Measurements from ENCODE around the gene TRIM29.

The TRIM29 gene

DNA sequence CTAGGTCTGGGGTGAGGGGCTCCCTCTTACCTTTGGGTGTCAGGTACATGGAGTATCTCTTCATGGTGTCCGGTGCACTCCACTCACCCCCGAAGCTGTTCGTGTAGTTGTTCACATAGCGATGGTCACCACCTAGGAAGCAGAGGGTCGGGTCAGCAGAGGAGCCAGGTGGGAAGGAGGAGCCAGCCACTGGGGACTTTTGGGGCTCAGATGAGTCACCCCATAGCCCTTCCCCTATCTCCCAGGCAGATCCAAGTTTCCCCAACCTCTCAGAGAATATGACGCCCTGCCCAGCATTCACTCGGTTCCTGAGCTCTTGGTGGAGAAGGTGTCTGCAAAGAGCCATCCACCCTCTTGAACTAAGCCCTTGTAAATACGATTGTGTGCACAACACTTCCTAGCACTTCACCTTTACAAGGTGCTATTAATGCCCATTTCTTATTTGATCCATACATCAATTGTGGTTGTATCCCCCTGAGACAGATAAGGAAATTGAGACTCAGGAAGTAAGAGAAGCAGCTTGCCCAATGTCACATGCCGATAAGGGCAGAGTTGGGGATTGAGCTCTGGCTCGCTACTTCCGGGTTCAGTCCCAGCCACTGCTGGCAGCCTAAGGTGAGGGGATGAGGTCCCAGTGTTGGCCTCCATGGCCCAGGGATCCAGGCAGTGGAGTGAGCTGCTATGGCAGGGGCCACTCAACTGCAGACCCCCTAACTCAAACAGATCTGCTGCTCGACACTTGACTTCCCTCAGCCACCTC is 14.8 kb downstream of the TRIM29 start:
- Mint-ChIP-seq H3K27me3 (peaks cover 11% of the 10 kb centered on the region), H3K9me3 (no peaks in the 10 kb centered on the region), H3K27ac (no peak overlapping the region), H3K4me1 (no peaks in the 10 kb centered on the region), H3K4me3 (no peak overlapping the region)
- DNase-seq (no peak), ATAC-seq (no peak)

DNA sequence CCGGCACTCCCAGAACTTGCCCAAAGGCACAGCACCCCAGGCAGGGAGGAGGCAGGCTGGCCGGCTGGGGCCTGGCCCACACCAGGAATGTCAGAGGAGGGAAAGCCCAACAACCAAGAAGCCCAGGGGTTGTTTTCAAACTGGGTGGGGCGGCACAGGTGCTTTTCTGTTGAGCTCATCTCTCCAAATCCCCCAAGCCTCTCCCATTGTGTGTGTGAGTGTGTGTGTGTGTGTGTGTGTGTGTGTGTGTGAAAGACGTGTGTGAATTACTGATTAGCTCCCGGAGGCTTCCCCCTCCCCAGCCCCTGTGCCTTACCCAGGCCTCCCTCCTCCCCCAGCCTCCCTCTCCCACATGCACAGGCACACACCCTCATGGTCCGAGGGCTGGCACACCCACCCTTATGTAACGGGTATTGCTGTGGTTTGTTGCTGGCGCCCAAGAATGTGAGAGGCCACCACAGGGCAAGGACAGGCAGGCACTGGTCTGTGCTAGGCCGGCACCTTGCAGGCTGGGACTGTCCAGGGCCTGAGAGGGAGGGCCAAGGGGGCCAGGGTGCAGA is 15.9 kb downstream of the TRIM29 start:
- DNase-seq, result no peak
- Mint-ChIP-seq H3K27me3 (peaks cover 14% of the 10 kb centered on the region), H3K4me3 (no peak overlapping the region), H3K27ac (peak overlapping the region in 1 of 2 donors; percentile 19), H3K9me3 (no peaks in the 10 kb centered on the region), H3K4me1 (no peaks in the 10 kb centered on the region)
- ATAC-seq, result peak; percentile 12

DNA sequence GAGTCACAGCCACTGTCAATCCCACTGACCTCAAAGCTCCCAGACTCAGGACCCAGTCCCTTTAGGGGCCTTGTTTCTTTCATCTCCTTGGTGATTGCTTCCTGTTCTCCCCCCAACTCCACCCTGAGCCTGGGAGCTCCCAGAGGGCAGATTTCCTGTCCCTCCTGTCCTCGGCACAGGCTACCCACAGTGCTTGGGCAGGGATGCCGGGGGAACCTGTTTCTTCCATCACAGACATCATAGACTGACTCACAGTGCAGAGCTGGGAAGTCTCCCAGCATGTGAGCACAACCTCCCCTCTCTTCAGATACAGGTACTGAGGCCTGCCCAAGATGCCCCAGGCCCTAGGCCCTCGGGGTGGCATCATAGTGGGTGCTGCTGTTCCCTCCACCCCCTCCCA is 16.6 kb downstream of the TRIM29 start:
- ATAC-seq (no peak), DNase-seq (no peak)
- Mint-ChIP-seq H3K4me3 (no peak overlapping the region), H3K27me3 (peaks cover 14% of the 10 kb centered on the region), H3K4me1 (no peaks in the 10 kb centered on the region), H3K9me3 (no peaks in the 10 kb centered on the region), H3K27ac (peak overlapping the region in 1 of 2 donors; percentile 13)

DNA sequence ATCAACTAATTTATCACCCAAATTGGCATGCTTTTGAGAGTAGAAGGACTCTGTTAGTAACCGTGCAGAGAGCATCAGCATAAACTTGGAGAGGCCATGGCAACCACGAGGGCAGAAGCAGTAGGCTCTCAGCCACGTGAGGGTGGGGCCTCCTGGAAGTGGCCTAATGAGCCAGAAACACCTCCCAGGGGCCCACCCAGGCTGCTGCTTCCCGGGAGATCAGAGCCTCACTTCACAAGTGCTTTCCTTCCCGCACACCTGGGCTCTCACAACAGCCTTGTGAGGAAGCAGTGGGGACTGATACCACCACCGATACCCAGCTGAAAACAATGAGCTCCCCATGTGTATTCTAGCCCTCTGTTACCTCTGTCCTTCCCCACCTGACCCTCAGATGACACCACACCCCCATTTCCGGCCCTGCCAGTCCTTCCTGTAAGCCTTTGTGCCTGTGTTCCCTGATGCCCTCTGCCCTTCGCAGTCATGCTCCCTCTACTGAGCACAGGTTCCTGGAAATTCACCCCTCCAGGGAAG is 17.0 kb downstream of the TRIM29 start:
- no peak for ATAC-seq
- Mint-ChIP-seq H3K4me3 (no peak overlapping the region), H3K4me1 (no peaks in the 10 kb centered on the region), H3K27me3 (peaks cover 14% of the 10 kb centered on the region), H3K9me3 (no peaks in the 10 kb centered on the region), H3K27ac (no peak overlapping the region)
- DNase-seq, result no peak

DNA sequence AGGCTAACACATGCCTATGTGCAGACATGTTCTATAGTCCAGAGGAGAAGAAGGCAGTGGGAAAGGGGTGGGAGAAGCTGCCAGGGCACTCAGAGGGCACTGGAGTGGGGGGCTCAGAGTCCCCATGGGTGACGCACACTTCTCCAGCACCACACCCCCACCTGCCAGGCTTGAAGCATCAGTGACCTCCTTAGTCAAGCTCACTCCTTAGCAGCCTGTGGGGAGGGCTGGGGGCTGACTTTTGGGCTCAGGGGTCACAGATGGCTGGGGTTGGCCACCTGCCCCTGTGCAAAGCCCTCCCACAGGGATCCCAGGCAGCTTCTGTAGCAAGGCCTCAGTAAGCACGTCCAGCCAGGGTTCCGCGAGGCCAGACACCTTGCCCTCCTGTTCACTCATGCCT is 18.8 kb downstream of the TRIM29 start:
- peak overlapping the region in 1 of 2 donors; percentile 55 for H3K27ac Mint-ChIP-seq
- no peak for DNase-seq
- H3K4me3 Mint-ChIP-seq, result no peak overlapping the region
- no peaks in the 10 kb centered on the region for H3K4me1 Mint-ChIP-seq
- H3K9me3 Mint-ChIP-seq, result no peaks in the 10 kb centered on the region
- H3K27me3 Mint-ChIP-seq, result peaks cover 23% of the 10 kb centered on the region
- no peak for ATAC-seq

DNA sequence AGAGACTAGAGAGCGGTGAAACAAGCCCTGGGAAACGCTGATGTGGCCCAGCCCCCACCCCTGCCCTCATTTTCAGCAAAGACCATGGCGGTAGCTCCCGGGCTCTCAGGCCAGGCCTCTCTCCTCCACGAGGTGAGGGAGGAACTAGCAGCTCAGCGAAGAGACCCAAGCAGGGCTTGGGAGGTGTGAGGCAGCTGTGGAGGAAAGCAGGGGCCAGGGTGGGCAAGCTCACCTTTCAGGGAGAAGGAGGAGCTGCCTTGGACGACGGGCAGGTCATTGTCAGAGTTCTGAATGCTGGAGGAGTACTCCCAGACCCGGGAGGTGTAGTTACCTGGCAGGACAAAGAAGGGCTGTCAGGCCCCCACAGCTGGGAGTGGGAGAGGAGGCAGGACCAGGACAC is 19.9 kb downstream of the TRIM29 start:
- ATAC-seq (no peak), DNase-seq (no peak)
- no peaks in the 10 kb centered on the region for H3K9me3 Mint-ChIP-seq
- H3K4me1 Mint-ChIP-seq, result no peaks in the 10 kb centered on the region
- peaks cover 24% of the 10 kb centered on the region for H3K27me3 Mint-ChIP-seq
- peak overlapping the region in 1 of 2 donors; percentile 29 for H3K27ac Mint-ChIP-seq
- no peak overlapping the region for H3K4me3 Mint-ChIP-seq

DNA sequence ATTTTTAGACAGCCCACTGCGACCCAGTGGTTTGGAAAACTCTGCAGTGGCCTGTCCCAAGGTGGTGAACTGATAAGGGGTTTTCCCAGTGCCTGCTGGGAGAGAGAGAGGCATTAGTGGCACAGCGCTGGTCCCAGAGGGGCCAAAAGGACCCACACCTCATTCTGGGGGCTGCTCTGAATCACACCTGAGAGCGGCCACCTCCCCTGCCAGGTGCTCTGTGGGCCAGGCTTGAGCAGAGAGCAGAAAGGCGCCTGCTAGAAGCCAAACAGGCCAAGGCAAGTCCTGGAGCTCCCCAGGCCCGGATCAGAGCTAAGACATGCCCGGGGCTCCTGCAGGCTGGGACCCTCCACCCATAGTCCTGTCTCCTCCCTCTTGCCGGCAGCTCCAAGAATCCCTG is 20.9 kb downstream of the TRIM29 start:
- H3K4me3 Mint-ChIP-seq, result no peak overlapping the region
- H3K9me3 Mint-ChIP-seq, result no peaks in the 10 kb centered on the region
- H3K4me1 Mint-ChIP-seq, result no peaks in the 10 kb centered on the region
- no peak overlapping the region for H3K27ac Mint-ChIP-seq
- no peak for DNase-seq
- H3K27me3 Mint-ChIP-seq, result peaks cover 25% of the 10 kb centered on the region
- ATAC-seq, result no peak

DNA sequence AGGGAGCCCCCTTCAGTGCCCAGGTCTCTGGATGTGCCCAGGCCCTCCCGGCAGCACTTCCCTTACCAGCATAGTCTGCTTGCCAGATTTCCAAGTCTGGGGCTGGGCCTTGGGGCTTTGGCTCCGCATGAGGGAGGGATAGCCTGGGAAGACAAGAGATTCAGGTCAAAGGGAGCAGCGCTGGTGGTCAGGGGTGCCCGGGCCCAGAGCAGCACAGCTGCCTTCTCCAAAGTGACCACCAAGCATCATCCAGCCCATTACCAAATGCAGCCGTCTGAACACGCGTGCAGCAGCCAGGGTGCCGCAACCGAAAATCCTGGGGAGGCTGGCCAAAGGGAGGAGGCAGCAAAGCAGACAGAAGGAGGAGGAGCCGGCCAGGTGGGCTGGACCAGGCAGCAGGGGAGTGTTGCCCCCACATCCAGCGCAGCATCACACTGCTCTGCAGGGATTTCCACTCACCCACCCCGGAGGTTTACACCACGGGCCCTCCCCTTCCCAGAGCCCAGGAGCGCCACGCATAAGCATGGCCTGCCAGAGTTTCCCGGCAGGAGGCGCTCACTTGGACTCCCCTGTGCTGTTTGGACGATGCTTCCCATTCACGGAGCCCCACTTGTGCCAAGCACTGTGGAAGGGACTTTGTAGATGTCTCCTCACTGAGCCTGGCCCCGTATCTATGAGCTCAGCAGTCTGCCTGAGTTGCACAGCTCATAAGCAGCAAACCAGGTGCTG is 22.5 kb downstream of the TRIM29 start:
- ATAC-seq, result no peak
- Mint-ChIP-seq H3K4me1 (no peaks in the 10 kb centered on the region), H3K4me3 (no peak overlapping the region), H3K9me3 (no peaks in the 10 kb centered on the region), H3K27me3 (peaks cover 31% of the 10 kb centered on the region), H3K27ac (peak overlapping the region in 1 of 2 donors; percentile 13)
- no peak for DNase-seq

DNA sequence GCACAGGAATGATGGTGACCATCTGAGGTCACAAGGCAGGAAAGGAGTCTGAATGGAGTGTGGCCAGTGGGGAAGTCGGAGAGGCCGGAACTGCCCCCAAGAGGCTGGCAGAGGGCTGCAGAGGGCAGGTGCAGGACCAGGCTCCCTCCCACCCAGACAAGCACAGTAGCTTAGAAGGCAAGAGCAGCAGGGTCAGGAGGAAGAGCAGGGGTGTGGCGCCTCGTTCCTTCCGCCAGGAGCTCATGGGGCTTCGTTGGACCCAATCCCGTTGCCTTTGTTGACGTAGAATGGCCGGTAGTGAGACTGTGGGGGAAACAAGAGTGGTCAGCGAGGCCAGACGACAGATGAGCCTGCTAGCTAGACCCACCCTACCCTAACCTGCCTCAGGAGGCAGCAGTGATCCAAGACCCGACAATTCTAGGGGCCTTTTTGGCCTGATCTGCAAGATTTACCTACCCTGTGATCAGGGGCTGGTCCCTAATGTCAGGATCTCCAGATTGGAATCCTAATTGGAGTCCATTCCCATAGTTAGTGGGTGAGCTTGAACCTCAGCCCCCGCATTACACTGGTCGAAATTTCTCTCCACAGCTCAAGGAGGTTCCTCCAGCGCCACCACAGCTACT is 25.6 kb downstream of the TRIM29 start:
- peaks cover 20% of the 10 kb centered on the region for H3K27me3 Mint-ChIP-seq
- H3K4me3 Mint-ChIP-seq, result no peak overlapping the region
- no peaks in the 10 kb centered on the region for H3K4me1 Mint-ChIP-seq
- no peaks in the 10 kb centered on the region for H3K9me3 Mint-ChIP-seq
- ATAC-seq (no peak), DNase-seq (no peak)
- H3K27ac Mint-ChIP-seq, result no peak overlapping the region

DNA sequence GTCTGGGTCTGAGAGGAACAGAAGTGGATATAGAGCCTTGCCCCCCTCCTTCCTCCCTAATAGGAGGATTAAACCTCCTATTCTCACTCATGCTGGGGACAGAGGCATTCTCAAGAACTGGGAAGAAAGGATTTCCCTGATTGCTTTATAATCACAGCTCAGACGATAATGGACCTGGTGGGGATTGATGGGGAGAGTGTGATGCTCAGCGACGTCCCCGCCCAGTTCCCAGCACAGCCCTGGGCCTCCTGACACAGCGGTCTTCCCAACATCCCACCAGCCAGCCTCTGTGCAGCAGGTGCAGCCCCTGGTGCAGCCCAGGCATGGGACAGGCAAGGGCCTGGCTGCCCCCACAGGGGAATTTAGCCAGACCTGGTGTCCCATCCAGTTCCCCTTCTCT is 28.4 kb downstream of the TRIM29 start:
- H3K27ac Mint-ChIP-seq, result no peak overlapping the region
- H3K9me3 Mint-ChIP-seq, result no peaks in the 10 kb centered on the region
- ATAC-seq, result no peak
- no peak for DNase-seq
- no peak overlapping the region for H3K4me3 Mint-ChIP-seq
- peaks cover 29% of the 10 kb centered on the region for H3K27me3 Mint-ChIP-seq
- H3K4me1 Mint-ChIP-seq, result no peaks in the 10 kb centered on the region

DNA sequence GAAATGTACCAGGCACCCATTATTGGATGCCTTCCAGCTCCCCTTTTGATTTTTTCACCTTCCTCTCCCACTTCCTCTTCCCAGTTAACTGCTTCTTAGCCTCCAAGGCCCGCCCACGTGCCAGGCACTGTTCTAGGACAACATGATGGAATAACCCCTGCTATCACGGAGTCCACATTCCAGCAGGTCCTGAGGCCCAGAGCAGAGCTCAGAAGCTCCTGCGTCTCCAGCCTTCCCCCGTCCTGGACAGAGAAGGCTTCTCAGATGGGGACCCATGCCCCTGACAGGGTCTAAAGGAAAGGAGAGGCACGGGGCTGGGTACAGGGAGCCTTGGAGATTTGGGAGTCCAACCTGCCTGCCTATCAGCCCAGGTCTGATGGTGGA is 29.1 kb downstream of the TRIM29 start:
- H3K27ac Mint-ChIP-seq, result no peak overlapping the region
- H3K27me3 Mint-ChIP-seq, result peaks cover 23% of the 10 kb centered on the region
- no peak for ATAC-seq
- DNase-seq, result no peak
- H3K4me3 Mint-ChIP-seq, result no peak overlapping the region
- H3K4me1 Mint-ChIP-seq, result no peaks in the 10 kb centered on the region
- no peaks in the 10 kb centered on the region for H3K9me3 Mint-ChIP-seq

DNA sequence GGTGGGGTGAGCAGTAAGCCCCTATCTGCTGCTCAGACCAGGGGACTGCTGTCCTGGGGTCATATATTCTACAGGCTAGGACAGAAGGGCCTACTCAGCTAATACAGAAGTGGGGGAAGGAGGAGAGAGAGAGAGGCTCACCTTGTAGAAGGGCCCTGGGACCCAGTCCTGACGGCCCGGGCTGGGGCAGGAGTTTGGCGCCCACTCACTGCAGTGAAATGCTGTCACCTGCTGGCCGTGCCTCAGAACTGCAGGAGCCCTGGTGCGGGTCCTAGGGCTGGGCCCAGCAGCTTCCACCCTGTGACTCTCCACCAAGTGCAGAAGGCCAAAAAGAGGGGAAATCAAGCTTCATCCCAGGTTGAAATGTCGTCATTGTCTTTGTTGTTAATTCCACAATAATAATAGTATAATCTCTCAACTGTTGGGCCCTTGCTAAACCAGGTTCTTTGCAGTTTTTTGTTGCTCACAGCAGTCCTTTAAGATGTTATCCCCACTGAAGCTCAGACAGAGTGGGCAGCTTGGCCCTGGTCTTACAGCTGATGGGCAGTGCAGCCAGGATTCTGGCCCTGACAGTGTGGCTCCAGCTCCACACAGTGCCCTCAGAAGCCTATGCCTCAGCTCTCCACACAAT is 29.6 kb downstream of the TRIM29 start:
- Mint-ChIP-seq H3K27me3 (peaks cover 23% of the 10 kb centered on the region), H3K4me3 (no peak overlapping the region), H3K27ac (no peak overlapping the region), H3K4me1 (no peaks in the 10 kb centered on the region), H3K9me3 (no peaks in the 10 kb centered on the region)
- DNase-seq, result peak; percentile 63 to 69
- peak; percentile 77 for ATAC-seq

DNA sequence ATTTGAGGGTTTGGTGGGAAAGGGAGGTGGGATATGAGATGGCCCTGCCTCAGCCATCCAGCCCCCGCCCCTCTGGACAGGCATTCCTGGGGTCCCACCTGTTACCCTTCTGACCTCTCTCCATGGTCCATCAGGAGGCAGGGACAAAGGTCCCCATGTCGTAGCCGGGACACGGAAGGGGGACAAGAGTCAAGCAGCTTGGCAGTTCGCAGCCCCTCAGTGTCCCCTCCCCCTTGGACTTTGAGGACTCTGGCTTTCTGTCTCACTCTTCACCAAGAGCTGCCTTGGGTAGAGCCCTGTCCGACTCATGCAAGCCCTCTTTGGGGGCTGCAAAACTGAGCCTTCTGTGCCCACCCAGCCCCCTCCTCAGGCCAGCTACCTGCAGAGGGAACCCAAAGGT is 30.2 kb downstream of the TRIM29 start:
- Mint-ChIP-seq H3K27me3 (peaks cover 23% of the 10 kb centered on the region), H3K9me3 (no peaks in the 10 kb centered on the region), H3K4me1 (no peaks in the 10 kb centered on the region), H3K4me3 (no peak overlapping the region), H3K27ac (no peak overlapping the region)
- ATAC-seq (no peak), DNase-seq (no peak)

DNA sequence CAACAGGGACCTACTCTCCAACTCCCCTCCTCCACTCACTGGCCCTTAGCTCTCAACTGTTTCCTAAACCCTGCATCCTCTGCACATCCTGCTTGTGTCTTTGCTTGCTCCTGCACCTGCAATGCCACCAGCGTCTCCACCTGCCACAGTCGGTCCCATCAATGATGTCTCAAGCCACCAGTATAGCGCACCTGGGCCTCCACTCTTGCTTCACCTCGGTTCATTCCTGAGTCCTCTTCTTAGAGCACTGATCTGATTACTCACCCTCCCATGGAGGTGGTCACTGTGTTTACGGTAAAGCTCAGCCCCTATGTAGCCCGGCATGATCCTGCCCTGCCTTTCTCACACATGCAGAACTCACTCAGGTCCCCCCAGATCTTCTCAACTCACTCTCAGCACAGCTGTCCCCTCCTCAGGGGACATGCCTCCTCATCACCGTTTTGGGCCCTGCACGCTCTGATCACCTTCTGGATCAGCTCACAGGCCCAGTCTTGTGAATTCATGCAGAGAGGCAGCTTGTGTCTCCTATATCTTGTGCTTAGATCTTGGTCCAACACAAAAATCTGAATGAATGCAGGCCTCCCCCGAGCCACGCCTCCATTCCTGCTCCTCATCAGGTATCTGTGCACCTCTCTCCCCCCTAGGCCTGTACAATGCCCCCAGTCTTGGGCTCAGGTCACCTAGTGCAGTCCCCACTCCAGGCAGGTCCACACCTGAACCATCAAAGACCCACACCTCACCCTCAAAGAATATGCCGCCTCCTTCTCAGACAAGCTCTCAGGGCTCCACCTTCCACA is 31.4 kb downstream of the TRIM29 start:
- DNase-seq, result no peak
- H3K9me3 Mint-ChIP-seq, result no peaks in the 10 kb centered on the region
- no peak for ATAC-seq
- peaks cover 18% of the 10 kb centered on the region for H3K27me3 Mint-ChIP-seq
- H3K27ac Mint-ChIP-seq, result no peak overlapping the region
- H3K4me3 Mint-ChIP-seq, result no peak overlapping the region
- H3K4me1 Mint-ChIP-seq, result no peaks in the 10 kb centered on the region

DNA sequence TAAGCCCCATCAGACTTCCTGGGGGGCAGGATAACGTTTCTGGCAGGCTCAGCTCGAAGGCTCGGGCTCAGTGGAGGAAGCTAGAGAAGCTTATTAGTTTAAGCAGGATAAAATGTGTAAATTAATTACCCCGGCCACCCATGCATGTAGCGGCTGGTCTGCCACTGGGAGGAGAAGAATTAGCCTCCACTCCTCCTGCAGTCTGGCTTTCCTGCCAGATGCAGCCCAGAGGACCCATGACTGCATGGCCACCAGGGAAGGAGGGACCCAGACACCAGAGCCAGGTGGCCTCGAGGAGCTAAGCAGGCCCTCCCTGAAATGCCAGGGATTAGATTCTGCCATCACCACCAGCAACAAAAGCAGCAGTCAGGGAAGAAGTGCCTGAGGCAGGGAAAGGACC is 32.3 kb downstream of the TRIM29 start:
- peaks cover 16% of the 10 kb centered on the region for H3K27me3 Mint-ChIP-seq
- ATAC-seq, result no peak

More for the DNA sequence above, 32.3 kb downstream of the TRIM29 start:
- no peak for DNase-seq
- Mint-ChIP-seq H3K4me3 (no peak overlapping the region), H3K4me1 (no peaks in the 10 kb centered on the region), H3K27ac (no peak overlapping the region), H3K9me3 (no peaks in the 10 kb centered on the region)
